OCI-LY1 (cell line): ENCODE data around the gene LRRC66.
A peak's percentile ranks its signal among the peaks of the same experiment; 100 is the strongest.

Experiments used
- H2AFZ ChIP-seq: fragments of 200-600 bp; sonication (generic), shearing (Covaris generic); 2 replicates; pipeline ENCODE4 v1.6.0; 2014; ENCODE audit warnings: antibody characterized with exemption, mild to moderate bottlenecking, low read length
- H3F3A ChIP-seq: fragments of 200-600 bp; sonication (generic), shearing (Covaris generic); 2 replicates; pipeline ENCODE4 v1.6.0; 2014; ENCODE audit warnings: mild to moderate bottlenecking, antibody characterized with exemption, low read length, moderate library complexity; ENCODE audit not compliant: insufficient read depth
- H3K27ac ChIP-seq: fragments of 200-600 bp; sonication (generic); 2 replicates; pipeline ENCODE4 v1.5.1; 2014; ENCODE audit warnings: low read length, mixed run types, mild to moderate bottlenecking, low read depth; ENCODE audit not compliant: poor library complexity, severe bottlenecking
- H3K27me3 ChIP-seq: fragments of 200-600 bp; sonication (generic); 2 replicates; pipeline ENCODE4 v1.6.0; 2014; ENCODE audit warnings: antibody characterized with exemption, mild to moderate bottlenecking, low read length, moderate library complexity; ENCODE audit not compliant: insufficient read depth
- H3K36me3 ChIP-seq: fragments of 200-600 bp; sonication (generic); 2 replicates; pipeline ENCODE4 v1.6.1; 2014; ENCODE audit warnings: mild to moderate bottlenecking, antibody characterized with exemption, low read length, moderate library complexity, mixed read lengths; ENCODE audit not compliant: insufficient read depth
- H3K4me1 ChIP-seq: fragments of 200-600 bp; sonication (generic); 2 replicates; pipeline ENCODE4 v1.5.1; 2014; ENCODE audit warnings: mild to moderate bottlenecking, low read length, moderate library complexity; ENCODE audit not compliant: insufficient read depth, severe bottlenecking
- H3K4me2 ChIP-seq: fragments of 200-600 bp; sonication (generic), shearing (Covaris generic); 2 replicates; pipeline ENCODE4 v1.6.1; 2014; ENCODE audit warnings: low read length
- H3K4me3 ChIP-seq: fragments of 200-600 bp; sonication (generic); 2 replicates; pipeline ENCODE4 v1.5.1; 2014; ENCODE audit warnings: low read length, low read depth, mild to moderate bottlenecking, mixed read lengths; ENCODE audit not compliant: poor library complexity, severe bottlenecking
- H3K79me2 ChIP-seq: fragments of 200-600 bp; shearing (Covaris generic); 2 replicates; pipeline ENCODE4 v1.6.1; 2016; ENCODE audit warnings: mixed run types, low read length, mixed read lengths; ENCODE audit not compliant: insufficient read depth
- H3K9ac ChIP-seq: fragments of 200-600 bp; sonication (generic), shearing (Covaris generic); 2 replicates; pipeline ENCODE4 v1.6.1; 2014; ENCODE audit warnings: mild to moderate bottlenecking, low read length, mixed read lengths
- H3K9me2 ChIP-seq: fragments of 200-600 bp; sonication (generic), shearing (Covaris generic); 2 replicates; pipeline ENCODE4 v1.6.1; 2014; ENCODE audit warnings: low read depth, mild to moderate bottlenecking, low read length, mixed read lengths
- H3K9me3 ChIP-seq: fragments of 200-600 bp; shearing (Covaris generic); 2 replicates; pipeline ENCODE4 v1.6.1; 2014; ENCODE audit warnings: low read length, mixed read lengths
- H4K20me1 ChIP-seq: fragments of 200-600 bp; sonication (generic), shearing (Covaris generic); 2 replicates; pipeline ENCODE4 v1.6.0; 2016; ENCODE audit warnings: mild to moderate bottlenecking, low read length; ENCODE audit not compliant: insufficient read depth
- CTCF ChIP-seq: fragments of 200-600 bp; sonication (generic), shearing (Covaris generic); IDR thresholded peaks from 2 replicates; pipeline ENCODE4 v1.5.1; 2017; ENCODE audit warnings: mild to moderate bottlenecking, antibody characterized with exemption, low read length, moderate library complexity, mixed read lengths
- EZH2 ChIP-seq: fragments of 200-600 bp; sonication (generic), shearing (Covaris generic); IDR thresholded peaks from 2 replicates; pipeline ENCODE4 v1.8.0; 2017; ENCODE audit warnings: borderline replicate concordance, mixed run types, mild to moderate bottlenecking, antibody characterized with exemption, low read length, moderate library complexity, mixed read lengths

The LRRC66 gene

DNA sequence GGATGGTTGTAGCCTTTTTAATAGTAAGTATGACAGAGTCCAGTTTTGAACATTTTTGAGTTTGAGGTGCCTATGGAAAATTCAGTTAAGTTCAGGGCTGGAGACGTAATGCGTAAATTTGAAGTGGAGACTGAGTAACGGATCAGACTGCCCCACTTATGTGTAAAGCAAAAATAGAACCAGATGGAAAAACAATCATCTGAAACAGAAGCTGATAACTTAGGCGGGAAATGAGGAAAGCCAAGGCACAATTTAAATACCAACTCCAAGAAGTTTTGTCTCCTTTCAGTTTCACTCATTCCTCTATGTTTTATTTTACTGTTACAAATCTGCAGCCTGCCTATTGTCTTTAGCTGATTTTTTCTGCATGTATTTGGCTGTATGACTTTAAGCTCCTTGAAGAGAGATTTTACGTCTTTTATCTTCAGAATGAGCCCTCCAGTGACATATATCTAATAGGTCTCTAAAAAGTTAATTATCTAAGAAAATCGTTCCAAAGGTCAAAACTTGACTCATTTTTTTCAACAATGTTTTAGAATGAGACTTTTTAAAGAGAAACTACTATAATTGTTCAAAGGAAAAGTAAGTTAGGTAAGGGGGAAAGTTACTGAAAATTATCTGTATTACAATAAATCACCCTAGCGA lies 16.8 kb upstream of the LRRC66 start:
- Histone ChIP-seq H3K4me3 (peak overlapping the region; percentile 85), H3K36me3 (no peaks in the 10 kb centered on the region), H3K9me2 (no peaks in the 10 kb centered on the region)

GRCh38 chr4:52035190-52035589 lies 15.0 kb upstream of the LRRC66 start:
- no peaks in the 10 kb centered on the region for H3K9me3 ChIP-seq
- peaks cover 27% of the 10 kb centered on the region for H3K4me1 ChIP-seq
- TF ChIP-seq EZH2: no peak
- no peak for TF ChIP-seq CTCF
- H3K36me3 ChIP-seq: no peaks in the 10 kb centered on the region
- no peaks in the 10 kb centered on the region for H3F3A ChIP-seq
- H3K4me2 ChIP-seq: no peak overlapping the region
- H3K9ac ChIP-seq: no peak overlapping the region
- no peaks in the 10 kb centered on the region for H3K27me3 ChIP-seq
- no peak overlapping the region for H3K27ac ChIP-seq
- H2AFZ ChIP-seq: no peak overlapping the region
- no peaks in the 10 kb centered on the region for H4K20me1 ChIP-seq
- peaks cover 3% of the 10 kb centered on the region; the same call in 1 of the 2 replicates for H3K79me2 ChIP-seq
- H3K4me3 ChIP-seq: no peak overlapping the region
- no peaks in the 10 kb centered on the region for H3K9me2 ChIP-seq

More for the DNA sequence above, 16.8 kb upstream of the LRRC66 start:
- H4K20me1 ChIP-seq: no peaks in the 10 kb centered on the region
- no peak overlapping the region for H3K27ac ChIP-seq
- no peaks in the 10 kb centered on the region for H3K9me3 ChIP-seq
- peaks cover 27% of the 10 kb centered on the region for H3K4me1 ChIP-seq
- H3K4me2 ChIP-seq: peak overlapping the region; percentile 68
- 0 out of 2 replicates have a peak overlapping the region, but pooled peaks have one; percentile 23 for H2AFZ ChIP-seq
- peak overlapping the region; percentile 74 for H3K9ac ChIP-seq
- TF ChIP-seq CTCF (no peak), EZH2 (no peak)
- H3K27me3 ChIP-seq: no peaks in the 10 kb centered on the region
- no peaks in the 10 kb centered on the region for H3F3A ChIP-seq
- peaks cover 3% of the 10 kb centered on the region; the same call in 1 of the 2 replicates for H3K79me2 ChIP-seq

- Histone ChIP-seq H3K27ac (no peak overlapping the region), H3F3A (no peaks in the 10 kb centered on the region), H3K36me3 (peaks cover 7% of the 10 kb centered on the region), H3K9me2 (no peaks in the 10 kb centered on the region), H4K20me1 (no peaks in the 10 kb centered on the region), H3K9ac (no peak overlapping the region), H3K9me3 (no peaks in the 10 kb centered on the region), H3K4me1 (peaks cover 15% of the 10 kb centered on the region), H3K4me3 (no peak overlapping the region), H3K27me3 (no peaks in the 10 kb centered on the region), H3K79me2 (no peaks in the 10 kb centered on the region), H2AFZ (no peak overlapping the region), H3K4me2 (no peak overlapping the region)
- TF ChIP-seq CTCF: no peak
- TF ChIP-seq EZH2: no peak
These were observed 11.8 kb upstream of the LRRC66 start for GRCh38 chr4:52032005-52032404.
